H9 (cell line): Measurements from ENCODE around the gene IZUMO1. TPM values are rescaled to one million over a fixed set of nuclear protein-coding genes. Genes with fewer than 3 reads are reported as not detected.

Source experiments
- DNase-seq: peaks from one replicate; pipeline ENCODE4 v3.0.0-alpha.2; 2017
- H2AFZ ChIP-seq: one replicate; pipeline ENCODE4 v1.6.1; 2013; ENCODE audit warnings: mild to moderate bottlenecking, low read length, control low read depth, moderate library complexity
- H2AK5ac ChIP-seq: 2 replicates; pipeline ENCODE4 v1.6.1; 2013; ENCODE audit warnings: low read length, control low read depth, mixed read lengths; ENCODE audit not compliant: insufficient read length
- H2BK120ac ChIP-seq: one replicate; pipeline ENCODE4 v1.6.1; 2013; ENCODE audit warnings: low read depth, mild to moderate bottlenecking, low read length, control low read depth, inconsistent platforms; ENCODE audit not compliant: poor library complexity, severe bottlenecking
- H2BK12ac ChIP-seq: 2 replicates; pipeline ENCODE4 v1.6.1; 2013; ENCODE audit warnings: low read length, control low read depth, mixed read lengths, low read depth; ENCODE audit not compliant: insufficient read length
- H2BK15ac ChIP-seq: 2 replicates; pipeline ENCODE4 v1.6.1; 2013; ENCODE audit warnings: low read depth, low read length, control low read depth
- H2BK20ac ChIP-seq: one replicate; pipeline ENCODE4 v1.6.1; 2013; ENCODE audit warnings: low read depth, mild to moderate bottlenecking, low read length, control low read depth, inconsistent platforms; ENCODE audit not compliant: poor library complexity, severe bottlenecking
- H2BK5ac ChIP-seq: 2 replicates; pipeline ENCODE4 v1.6.1; 2013; ENCODE audit warnings: low read length, control low read depth, mixed read lengths; ENCODE audit not compliant: insufficient read length
- H3K14ac ChIP-seq: 2 replicates; pipeline ENCODE4 v1.6.1; 2013; ENCODE audit warnings: low read length, control low read depth; ENCODE audit not compliant: insufficient read depth
- H3K18ac ChIP-seq: 2 replicates; pipeline ENCODE4 v1.6.1; 2013; ENCODE audit warnings: low read depth, mild to moderate bottlenecking, mixed read lengths, low read length, control low read depth; ENCODE audit not compliant: insufficient read length
- H3K23ac ChIP-seq: 2 replicates; pipeline ENCODE4 v1.6.1; 2013; ENCODE audit warnings: low read length, control low read depth, mixed read lengths, low read depth; ENCODE audit not compliant: insufficient read length
- H3K23me2 ChIP-seq: 2 replicates; pipeline ENCODE4 v1.6.1; 2013; ENCODE audit warnings: low read depth, mild to moderate bottlenecking, mixed read lengths, low read length, control low read depth; ENCODE audit not compliant: insufficient read length, poor library complexity, severe bottlenecking
- H3K27ac ChIP-seq: 2 replicates; pipeline ENCODE4 v1.5.1; 2013; ENCODE audit warnings: low read length, control low read depth, mixed read lengths, low read depth; ENCODE audit not compliant: insufficient read length
- H3K27me3 ChIP-seq: 2 replicates; pipeline ENCODE4 v1.6.1; 2013; ENCODE audit warnings: low read length, control low read depth, inconsistent platforms; ENCODE audit not compliant: insufficient read depth
- H3K4ac ChIP-seq: 2 replicates; pipeline ENCODE4 v1.6.1; 2013; ENCODE audit warnings: low read depth, mild to moderate bottlenecking, control low read depth, inconsistent platforms, low read length, moderate library complexity
- H3K4me1 ChIP-seq: 2 replicates; pipeline ENCODE4 v1.6.1; 2013; ENCODE audit warnings: low read length, control low read depth, inconsistent platforms; ENCODE audit not compliant: insufficient read depth
- H3K4me2 ChIP-seq: 2 replicates; pipeline ENCODE4 v1.6.1; 2013; ENCODE audit warnings: low read length, control low read depth, mixed read lengths; ENCODE audit not compliant: insufficient read length, insufficient read depth
- H3K56ac ChIP-seq: 2 replicates; pipeline ENCODE4 v1.6.1; 2013; ENCODE audit warnings: low read depth, mild to moderate bottlenecking, mixed read lengths, low read length, control low read depth; ENCODE audit not compliant: insufficient read length
- H3K79me1 ChIP-seq: 2 replicates; pipeline ENCODE4 v1.6.1; 2013; ENCODE audit warnings: low read depth, mild to moderate bottlenecking, moderate library complexity, low read length, control low read depth, inconsistent platforms; ENCODE audit not compliant: insufficient read depth, poor library complexity, severe bottlenecking
- H3K79me2 ChIP-seq: 2 replicates; pipeline ENCODE4 v1.6.1; 2013; ENCODE audit warnings: low read length, control low read depth, inconsistent platforms; ENCODE audit not compliant: insufficient read depth
- H3K9ac ChIP-seq: 2 replicates; pipeline ENCODE4 v1.6.1; 2013; ENCODE audit warnings: low read length, control low read depth, mixed read lengths; ENCODE audit not compliant: insufficient read length; ENCODE audit errors: extremely low read depth
- H3K9me3 ChIP-seq: one replicate; pipeline ENCODE4 v1.6.1; 2013; ENCODE audit warnings: low read depth, low read length, inconsistent platforms; ENCODE audit not compliant: control insufficient read depth
- H3T11ph ChIP-seq: one replicate; pipeline ENCODE4 v1.6.1; 2013; ENCODE audit warnings: mild to moderate bottlenecking, low read length, control low read depth, inconsistent platforms
- H4K20me1 ChIP-seq: one replicate; pipeline ENCODE4 v1.6.1; 2013; ENCODE audit not compliant: control insufficient read depth, insufficient read length, insufficient read depth
- H4K5ac ChIP-seq: 2 replicates; pipeline ENCODE4 v1.6.1; 2013; ENCODE audit warnings: low read depth, mild to moderate bottlenecking, mixed read lengths, low read length, control low read depth; ENCODE audit not compliant: insufficient read length
- H4K8ac ChIP-seq: replicated peaks from 2 replicates; pipeline ENCODE4 v1.6.1; 2013; ENCODE audit warnings: low read length, control low read depth, mixed read lengths, low read depth; ENCODE audit not compliant: insufficient read length
- H4K91ac ChIP-seq: 2 replicates; pipeline ENCODE4 v1.6.1; 2013; ENCODE audit warnings: low read depth, mild to moderate bottlenecking, moderate library complexity, mixed read lengths, low read length, control low read depth; ENCODE audit not compliant: insufficient read length
- H3K27ac Mint-ChIP-seq, 3 experiments: 2 replicates in 2 of 3; 3 replicates in 1 of 3; pipeline ENCODE4 v1.8.0; 2020 to 2021; ENCODE audit warnings: mixed read lengths in 3 of 3, mild to moderate bottlenecking in 1 of 3, moderate library complexity in 1 of 3
- H3K27me3 Mint-ChIP-seq: 2 replicates; pipeline ENCODE4 v1.8.0; 2021; ENCODE audit warnings: low read depth, mild to moderate bottlenecking, moderate library complexity, mixed read lengths
- H3K36me3 Mint-ChIP-seq, 3 experiments: 2 replicates in 2 of 3; 3 replicates in 1 of 3; pipeline ENCODE4 v1.8.0; 2020 to 2021; ENCODE audit warnings: low read depth in 3 of 3, mixed read lengths in 3 of 3; ENCODE audit not compliant: insufficient read depth in 1 of 3
- H3K4me1 Mint-ChIP-seq, 2 experiments: 2 replicates each; pipeline ENCODE4 v1.8.0; 2020; ENCODE audit warnings: mixed read lengths in 2 of 2
- H3K4me3 Mint-ChIP-seq, 2 experiments: 2 replicates in 1 of 2; 3 replicates in 1 of 2; pipeline ENCODE4 v1.8.0; 2020 to 2021; ENCODE audit warnings: mild to moderate bottlenecking in 2 of 2, mixed read lengths in 2 of 2, moderate library complexity in 1 of 2
- H3K9me3 Mint-ChIP-seq, 2 experiments: 2 replicates in 1 of 2; 3 replicates in 1 of 2; pipeline ENCODE4 v1.8.0; 2020; ENCODE audit warnings: mild to moderate bottlenecking in 2 of 2, mixed read lengths in 2 of 2, moderate library complexity in 1 of 2
- WGBS: extraction: QIAGEN DNeasy Blood & Tissue Kit; methylation state at CpG from one replicate; pipeline ENCODE4 v1.1.7; 2013; ENCODE audit warnings: missing lambda C conversion rate, low lambda C conversion rate, mixed read lengths; ENCODE audit not compliant: insufficient read length; ENCODE audit errors: extremely low coverage; 5-methylcytosine and 5-hydroxymethylcytosine counted together
- total RNA-seq: library from RNA; stranded (reverse); gene quantifications from 2 replicates; pipeline ENCODE4 v1.2.1, GENCODE V29; 2021
- TF ChIP-seq, protein P1 (sequence below): fragments of 200-600 bp; sonication (generic); conservative IDR thresholded peaks from 3 replicates; pipeline ENCODE4 v1.8.0; 2021; ENCODE audit warnings: antibody characterized with exemption, mild to moderate bottlenecking

IZUMO1 gene
- total RNA-seq, 1 experiment from 2014 or later = 3.7 TPM

DNA sequence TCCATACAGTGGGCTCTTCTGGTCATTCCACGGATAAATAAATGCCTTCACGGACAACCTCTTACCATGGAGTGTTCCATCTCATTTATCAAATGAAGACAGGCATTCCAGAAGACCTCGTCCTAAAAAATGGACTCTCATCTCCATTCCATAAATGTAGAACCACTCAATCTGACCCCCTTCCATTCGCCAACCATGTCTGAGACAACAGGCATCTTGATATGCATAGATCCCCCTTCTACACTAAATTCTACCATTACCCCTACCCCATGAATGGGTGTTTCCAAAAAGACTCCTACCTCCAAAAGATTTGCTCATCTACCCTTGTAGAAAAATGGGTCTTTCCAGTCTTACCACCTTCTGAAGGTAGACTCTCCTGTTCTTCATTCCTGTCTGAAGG, 15.3 kb downstream of the IZUMO1 start:
- H3K79me2 ChIP-seq = no peaks in the 10 kb centered on the region
- H2AFZ ChIP-seq = no peak overlapping the region
- Mint-ChIP-seq H3K27me3 (peaks cover 4% of the 10 kb centered on the region), H3K36me3 (peaks cover 2 to 7% (median 4%) of the 10 kb centered on the region in 3 experiments; a peak in 4 of 7 replicates), H3K4me1 (peaks cover 3 to 9% of the 10 kb centered on the region in 2 experiments; a peak in 3 of 4 replicates), H3K4me3 (no peak overlapping the region), H3K27ac (no peak overlapping the region), H3K9me3 (no peaks in the 10 kb centered on the region)
- H3K79me1 ChIP-seq = no peaks in the 10 kb centered on the region
- H4K8ac ChIP-seq = no peak overlapping the region
- no peaks in the 10 kb centered on the region for H3K27me3 ChIP-seq
- H3K23ac ChIP-seq = no peak overlapping the region
- H2BK12ac ChIP-seq = no peak overlapping the region
- no peak overlapping the region for H3K9ac ChIP-seq
- no CpG with 5 or more reads among the region's 4 CpGs for WGBS
- no peaks in the 10 kb centered on the region for H4K20me1 ChIP-seq
- H3K23me2 ChIP-seq = peaks cover 4% of the 10 kb centered on the region
- H4K5ac ChIP-seq = no peak overlapping the region
- H3K9me3 ChIP-seq = no peaks in the 10 kb centered on the region
- no peak overlapping the region for H2BK20ac ChIP-seq
- H3K4me1 ChIP-seq = no peaks in the 10 kb centered on the region
- no peak overlapping the region for H4K91ac ChIP-seq
- no peak overlapping the region for H3K18ac ChIP-seq
- no peak overlapping the region for H3K4me2 ChIP-seq
- H3K14ac ChIP-seq = no peak overlapping the region
- TF ChIP-seq, protein P1, sequence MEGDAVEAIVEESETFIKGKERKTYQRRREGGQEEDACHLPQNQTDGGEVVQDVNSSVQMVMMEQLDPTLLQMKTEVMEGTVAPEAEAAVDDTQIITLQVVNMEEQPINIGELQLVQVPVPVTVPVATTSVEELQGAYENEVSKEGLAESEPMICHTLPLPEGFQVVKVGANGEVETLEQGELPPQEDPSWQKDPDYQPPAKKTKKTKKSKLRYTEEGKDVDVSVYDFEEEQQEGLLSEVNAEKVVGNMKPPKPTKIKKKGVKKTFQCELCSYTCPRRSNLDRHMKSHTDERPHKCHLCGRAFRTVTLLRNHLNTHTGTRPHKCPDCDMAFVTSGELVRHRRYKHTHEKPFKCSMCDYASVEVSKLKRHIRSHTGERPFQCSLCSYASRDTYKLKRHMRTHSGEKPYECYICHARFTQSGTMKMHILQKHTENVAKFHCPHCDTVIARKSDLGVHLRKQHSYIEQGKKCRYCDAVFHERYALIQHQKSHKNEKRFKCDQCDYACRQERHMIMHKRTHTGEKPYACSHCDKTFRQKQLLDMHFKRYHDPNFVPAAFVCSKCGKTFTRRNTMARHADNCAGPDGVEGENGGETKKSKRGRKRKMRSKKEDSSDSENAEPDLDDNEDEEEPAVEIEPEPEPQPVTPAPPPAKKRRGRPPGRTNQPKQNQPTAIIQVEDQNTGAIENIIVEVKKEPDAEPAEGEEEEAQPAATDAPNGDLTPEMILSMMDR = no peak
- DNase-seq = no peak
- H3K4ac ChIP-seq = no peak overlapping the region
- no peak overlapping the region for H3K56ac ChIP-seq
- no peak overlapping the region for H2BK120ac ChIP-seq
- no peak overlapping the region for H2AK5ac ChIP-seq
- H2BK15ac ChIP-seq = no peak overlapping the region
- no peak overlapping the region for H3K27ac ChIP-seq
- H2BK5ac ChIP-seq = no peak overlapping the region
- H3T11ph ChIP-seq = no peak overlapping the region
